CD4-positive, alpha-beta T cell treated with Interferon gamma for 1 hour (primary cell): ENCODE data around the gene TMEM115.
A peak's percentile ranks its signal among the peaks of the same experiment; 100 is the strongest.

ENCODE experiments used
- DNase-seq: peaks from one replicate; pipeline ENCODE4 v3.0.0-alpha.2; 2020

TMEM115 gene

DNA sequence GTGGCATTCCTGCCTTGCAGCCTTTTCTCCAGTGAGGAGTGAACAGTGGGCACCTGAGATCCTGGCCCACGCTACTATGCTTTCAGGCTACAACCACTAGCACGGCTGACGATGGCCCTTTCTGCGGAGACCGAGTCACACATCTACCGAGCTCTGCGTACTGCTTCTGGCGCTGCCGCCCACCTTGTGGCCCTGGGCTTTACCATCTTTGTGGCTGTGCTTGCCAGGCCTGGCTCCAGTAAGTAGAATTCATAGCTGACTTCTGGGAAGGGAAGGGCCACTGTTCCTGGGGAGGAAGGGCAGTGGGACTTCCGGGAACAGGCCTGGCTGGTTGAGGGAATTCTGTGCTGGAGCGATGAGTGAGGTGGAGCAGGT, 8.0 kb downstream of the TMEM115 start:
- DNase-seq, result no peak

DNA sequence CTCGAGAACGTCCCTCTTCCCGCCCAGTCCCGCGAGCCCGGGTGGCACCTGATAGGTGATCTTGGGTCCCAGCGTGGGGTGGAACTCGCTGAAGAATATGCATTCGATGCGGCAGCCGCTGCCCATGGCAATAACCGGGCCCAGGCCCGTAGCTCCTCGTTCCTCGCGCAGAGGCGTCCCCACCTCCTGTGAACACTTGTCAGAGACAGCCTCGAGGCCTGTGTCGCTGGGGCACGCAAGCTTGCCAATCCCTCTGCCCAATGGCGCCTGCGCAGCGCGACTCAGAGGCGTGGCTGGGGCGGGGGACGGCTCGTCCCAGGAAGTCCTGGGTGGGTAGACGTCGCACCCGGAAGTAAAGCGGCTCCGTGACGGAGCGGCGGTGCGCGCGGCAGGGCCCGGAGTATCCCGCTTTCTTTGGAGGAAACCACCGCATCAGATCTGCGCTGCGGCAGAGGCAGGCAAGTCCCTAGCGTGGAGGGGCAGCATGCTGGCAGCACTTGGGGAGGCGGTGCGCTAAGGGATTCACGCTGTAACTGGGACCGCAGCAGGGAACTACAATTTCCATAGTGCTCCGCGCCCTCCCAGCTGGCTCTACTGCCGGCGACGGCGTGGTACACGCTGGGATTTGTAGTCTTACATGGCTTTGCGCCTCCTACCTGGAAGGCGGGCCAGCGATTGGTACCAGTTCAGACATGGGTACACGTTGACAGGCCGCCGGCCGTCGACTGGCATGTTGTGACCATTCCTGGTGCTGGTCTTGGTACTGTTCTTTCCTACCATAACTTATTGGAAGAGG, 8.6 kb downstream of the TMEM115 start, which contains the start of the genes CYB561D2 and NPRL2:
Gene CYB561D2, plus strand, starts transcription at position 336 of the 796 bp plus-strand sequence. CDS start 572 bp downstream, outside the sequence.
Gene NPRL2, minus strand, starts transcription at position 249 of the 796 bp plus-strand sequence. Its CDS starts 123 bp downstream, at position 126.
- peak; percentile 98 for DNase-seq

DNA sequence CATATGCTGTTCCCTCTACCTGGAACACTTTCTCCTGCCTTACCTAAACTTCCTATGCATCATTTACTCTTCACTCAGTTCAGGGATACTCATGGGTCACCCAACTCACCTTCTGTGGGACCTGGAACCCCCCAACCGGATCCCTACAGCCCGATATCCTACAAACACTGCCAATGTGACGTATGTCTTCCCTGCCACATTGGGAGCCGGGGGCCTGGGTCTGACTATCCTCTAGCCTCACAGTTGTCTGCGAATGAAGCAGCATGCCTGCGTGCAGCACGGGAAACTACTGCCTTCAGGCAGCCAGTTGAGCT, 9.2 kb downstream of the TMEM115 start:
- no peak for DNase-seq

DNA sequence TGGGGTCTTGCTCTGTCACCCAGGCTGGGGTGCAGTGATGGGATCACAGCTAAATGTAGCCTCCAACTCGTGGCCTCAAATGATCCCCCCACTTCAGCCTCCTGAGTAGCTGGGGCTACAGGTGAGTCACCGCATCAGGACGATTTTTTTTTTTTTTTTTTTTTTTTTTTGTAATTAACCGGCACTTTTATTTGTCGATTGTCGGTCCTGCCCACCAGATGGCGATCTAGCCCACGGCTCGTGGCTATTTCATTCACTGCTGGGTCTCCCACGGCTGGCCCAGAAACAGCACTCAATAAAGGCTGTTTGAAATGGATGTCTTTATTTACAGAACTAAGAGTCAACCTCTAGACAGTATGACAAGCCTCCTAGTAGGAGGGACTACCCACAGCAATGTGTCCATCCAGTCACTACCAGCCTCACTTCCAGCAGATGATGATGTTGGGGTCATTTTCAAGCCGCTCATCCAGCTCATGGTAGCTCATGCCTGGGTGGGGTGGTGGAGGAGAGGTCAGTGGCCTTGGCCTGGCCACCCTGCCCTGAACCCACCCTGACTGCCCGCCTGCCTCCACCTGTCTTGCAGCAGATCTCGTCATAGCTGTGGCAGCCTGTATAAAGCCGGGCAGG, 12.0 kb downstream of the TMEM115 start:
- peak; percentile 82 for DNase-seq

DNA sequence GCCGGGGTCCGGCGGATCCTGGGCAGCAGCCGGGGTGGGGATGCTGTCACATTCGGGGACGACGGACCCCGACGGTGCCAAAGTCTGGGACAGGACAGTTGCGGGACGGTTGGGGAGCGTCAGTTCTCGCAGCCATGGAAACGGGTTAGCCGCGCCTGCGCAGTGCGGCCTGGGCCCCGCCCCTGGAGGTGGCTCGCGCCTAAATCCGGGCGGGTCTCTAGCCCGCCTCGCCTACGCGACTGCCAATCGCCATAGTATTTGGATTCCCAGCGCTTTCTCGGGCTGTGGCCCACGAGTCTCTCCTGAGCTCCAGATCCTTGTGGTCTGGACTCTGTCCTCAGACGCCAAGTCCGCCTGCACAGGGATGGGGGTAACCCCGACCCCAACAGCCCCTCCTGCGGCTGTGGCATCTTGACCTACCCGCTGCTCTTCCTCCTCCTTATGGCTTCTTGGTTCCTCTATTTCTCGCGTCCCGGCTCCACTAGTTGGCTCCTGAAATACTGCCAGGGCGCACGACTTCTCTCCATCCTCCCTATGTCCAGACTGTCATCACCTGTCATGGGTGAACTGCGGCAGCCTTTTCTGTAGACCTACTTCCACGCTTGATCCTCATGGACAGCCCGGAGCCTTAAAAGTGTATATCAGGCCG, 13.6 kb downstream of the TMEM115 start, which contains the start of gene ZMYND10:
Gene ZMYND10, minus strand, starts transcription at position 147 of the 649 bp plus-strand sequence. CDS start 153 bp downstream, outside the sequence.
- peak; percentile 76 for DNase-seq

DNA sequence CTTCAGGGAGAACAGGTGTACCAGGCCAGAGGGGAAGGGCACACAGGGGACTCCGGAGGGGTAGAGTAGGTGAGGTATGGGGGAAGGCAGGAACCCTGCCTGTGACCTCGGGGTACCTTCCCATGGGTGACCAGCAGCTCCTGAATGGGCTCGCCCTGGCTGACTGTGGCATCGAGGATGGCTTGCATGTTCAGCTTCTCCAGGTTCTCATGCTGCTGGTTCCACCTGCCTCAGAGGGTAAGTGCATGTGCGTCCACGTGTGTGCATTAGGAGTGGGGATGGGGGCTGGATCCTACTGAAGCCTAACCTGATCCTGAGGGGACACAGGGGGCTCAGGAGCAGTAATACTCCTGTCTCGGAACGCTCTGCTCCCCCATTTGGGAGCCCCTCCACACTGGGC, 14.3 kb downstream of the TMEM115 start:
- no peak for DNase-seq

DNA sequence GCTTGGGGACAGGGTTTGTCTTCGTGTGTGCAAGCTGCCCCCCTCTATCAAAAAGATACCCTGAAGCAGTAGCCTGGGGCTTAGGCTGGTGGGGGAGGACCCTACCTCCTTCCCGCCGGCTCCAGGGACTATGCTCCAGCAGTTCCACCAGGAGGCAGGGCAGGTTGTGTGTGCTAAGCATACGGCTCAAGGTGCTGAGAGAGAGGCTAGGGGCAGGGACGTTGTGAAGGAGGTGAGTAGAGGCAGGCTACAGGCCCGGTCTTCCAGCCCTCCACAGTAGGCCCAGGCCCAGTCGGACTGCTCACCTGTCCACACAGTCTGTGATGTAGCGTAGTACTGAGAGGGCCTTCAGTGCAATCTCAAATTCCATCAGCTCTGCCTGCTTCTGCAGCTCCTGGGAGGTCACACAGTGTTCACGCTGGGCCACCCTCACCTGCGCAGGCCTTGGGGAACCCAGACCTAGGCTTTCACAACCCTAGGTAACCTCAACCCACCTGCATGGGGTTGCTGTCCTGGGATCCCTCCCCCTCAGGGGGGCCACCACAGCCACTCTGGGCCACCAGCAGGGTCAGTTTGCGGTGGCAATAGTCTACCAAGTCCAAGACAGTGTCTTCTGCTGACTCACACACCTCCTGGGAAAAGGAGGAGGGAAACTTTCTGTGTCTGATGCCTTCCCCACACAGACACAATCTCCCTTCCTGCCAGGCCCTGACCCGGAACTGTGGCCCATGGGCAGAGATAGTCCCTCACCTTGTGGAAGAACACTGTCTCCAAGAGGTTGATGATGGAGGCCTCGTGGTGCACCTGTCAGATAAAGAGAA, 16.3 kb downstream of the TMEM115 start:
- no peak for DNase-seq

DNA sequence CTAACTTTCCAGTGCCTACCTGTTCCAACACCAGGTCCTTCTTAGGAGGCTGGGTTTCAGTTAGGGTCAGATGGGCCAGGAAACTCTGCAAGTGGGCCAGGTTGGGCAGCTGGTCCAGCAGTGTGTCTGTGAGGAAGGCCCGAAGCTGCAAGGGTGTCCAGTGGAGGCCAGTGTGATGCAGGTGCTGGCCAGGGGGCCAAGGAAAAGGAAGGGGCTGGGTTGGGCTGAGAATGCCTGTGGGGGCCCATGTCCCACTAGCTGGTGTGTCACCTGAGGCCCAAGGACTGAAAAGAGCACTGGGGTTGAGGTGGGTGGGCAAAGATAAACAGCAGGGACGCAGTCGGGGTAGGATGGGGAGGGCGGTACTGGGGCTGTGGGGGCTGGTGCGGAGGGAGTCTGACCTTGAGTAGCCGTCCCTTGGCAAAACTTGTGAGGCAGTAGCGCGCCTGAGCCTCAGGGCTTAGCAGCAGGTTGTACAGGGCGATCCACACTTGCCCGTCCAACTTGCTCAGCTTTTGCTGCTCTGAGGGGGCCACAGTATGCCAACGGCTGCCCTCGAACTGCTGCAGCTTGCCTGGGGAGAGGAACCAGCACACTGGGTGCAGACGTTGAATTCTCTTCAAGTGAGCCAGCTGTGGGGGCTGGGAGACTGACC, 17.2 kb downstream of the TMEM115 start:
- DNase-seq, result no peak

DNA sequence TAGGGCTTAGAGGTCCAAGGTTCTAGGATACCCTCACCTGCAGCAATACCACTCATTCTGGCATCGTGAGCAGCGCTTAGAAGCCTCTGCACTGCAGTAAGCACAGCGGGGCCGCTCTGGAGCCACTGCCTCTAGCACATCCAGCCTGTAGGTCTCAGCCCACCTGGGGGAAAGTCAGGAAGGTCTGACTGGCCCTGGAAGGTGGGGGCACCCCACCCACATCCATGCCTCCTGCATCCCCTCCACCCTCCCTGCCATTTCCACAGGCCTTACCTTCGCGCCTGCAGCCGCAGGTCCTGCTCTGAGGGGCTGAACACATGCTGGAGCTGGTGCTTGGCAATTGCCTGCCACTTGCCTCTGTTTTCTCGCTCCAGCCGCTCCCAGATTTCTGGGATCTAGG, 17.8 kb downstream of the TMEM115 start:
- DNase-seq, result no peak

DNA sequence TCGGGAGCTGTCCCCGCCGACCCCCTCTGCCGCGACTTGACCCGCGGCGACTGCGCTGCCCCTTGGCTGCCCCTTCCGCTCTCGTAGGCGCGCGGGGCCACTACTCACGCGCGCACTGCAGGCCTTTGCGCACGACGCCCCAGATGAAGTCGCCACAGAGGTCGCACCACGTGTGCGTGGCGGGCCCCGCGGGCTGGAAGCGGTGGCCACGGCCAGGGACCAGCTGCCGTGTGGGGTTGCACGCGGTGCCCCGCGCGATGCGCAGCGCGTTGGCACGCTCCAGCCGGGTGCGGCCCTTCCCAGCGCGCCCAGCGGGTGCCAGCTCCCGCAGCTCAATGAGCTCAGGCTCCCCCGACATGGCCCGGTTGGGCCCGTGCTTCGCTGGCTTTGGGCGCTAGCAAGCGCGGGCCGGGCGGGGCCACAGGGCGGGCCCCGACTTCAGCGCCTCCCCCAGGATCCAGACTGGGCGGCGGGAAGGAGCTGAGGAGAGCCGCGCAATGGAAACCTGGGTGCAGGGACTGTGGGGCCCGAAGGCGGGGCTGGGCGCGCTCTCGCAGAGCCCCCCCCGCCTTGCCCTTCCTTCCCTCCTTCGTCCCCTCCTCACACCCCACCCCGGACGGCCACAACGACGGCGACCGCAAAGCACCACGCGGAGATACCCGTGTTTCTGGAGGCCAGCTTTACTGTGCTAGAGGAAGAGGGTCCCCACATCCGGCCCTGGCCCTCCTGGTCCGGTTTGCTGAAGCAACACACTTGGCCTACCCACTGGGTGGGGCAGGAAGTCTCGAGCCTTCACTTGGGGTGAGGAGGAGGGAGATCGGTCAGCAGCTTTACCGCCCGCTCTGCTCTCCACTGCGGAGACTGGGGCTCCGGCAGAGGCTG, 18.6 kb downstream of the TMEM115 start, which contains the start of gene RASSF1:
Gene RASSF1, minus strand, starts transcription at position 389 of the 882 bp plus-strand sequence. Its CDS starts 31 bp downstream, at position 358.
- peak; percentile 70 for DNase-seq

DNA sequence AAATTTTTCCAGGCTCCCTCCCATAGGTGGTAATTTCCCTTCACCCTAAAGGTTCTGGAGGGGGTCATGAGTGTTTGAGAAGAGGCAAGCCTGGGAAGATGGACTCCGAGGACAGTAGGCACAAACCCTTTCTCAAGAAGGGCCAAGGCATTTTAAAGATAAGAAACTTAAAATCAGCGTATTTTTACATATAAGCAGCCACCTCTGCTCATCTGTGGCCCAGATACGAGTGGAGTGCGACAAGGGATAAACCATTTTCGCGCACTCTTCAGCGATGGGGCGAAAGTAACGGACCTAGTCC, 19.2 kb downstream of the TMEM115 start:
- DNase-seq, result no peak

DNA sequence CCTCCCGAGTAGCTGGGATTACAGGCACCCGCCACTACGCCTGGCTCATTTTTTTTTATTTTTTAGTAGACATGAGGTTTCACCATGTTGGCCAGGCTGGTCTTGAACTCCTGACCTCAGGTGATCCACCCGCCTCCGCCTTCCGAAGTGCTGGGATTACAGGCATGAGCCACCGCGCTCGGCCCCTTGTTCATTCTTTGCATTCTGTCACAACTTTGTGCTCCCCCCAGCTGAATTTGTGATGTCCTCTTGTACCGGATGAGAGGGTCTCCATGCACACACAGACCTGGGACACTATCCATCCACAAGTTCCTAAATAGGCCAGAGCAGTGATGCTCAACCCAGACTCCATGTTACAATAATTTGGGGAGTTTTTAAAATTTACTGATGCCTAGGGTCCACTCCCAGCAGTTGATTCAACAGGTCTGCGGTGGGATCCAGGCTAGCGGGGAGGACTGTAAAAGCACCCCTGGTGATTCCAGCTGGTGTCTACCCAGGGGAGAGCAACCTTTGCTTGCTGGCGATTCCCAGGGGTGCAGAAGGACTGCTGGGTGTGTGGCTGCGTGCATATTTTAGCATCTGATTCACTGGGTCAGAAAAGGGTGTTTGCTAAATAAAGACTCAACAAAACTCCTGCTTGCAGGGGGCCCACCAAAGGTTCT, 19.7 kb downstream of the TMEM115 start:
- no peak for DNase-seq

DNA sequence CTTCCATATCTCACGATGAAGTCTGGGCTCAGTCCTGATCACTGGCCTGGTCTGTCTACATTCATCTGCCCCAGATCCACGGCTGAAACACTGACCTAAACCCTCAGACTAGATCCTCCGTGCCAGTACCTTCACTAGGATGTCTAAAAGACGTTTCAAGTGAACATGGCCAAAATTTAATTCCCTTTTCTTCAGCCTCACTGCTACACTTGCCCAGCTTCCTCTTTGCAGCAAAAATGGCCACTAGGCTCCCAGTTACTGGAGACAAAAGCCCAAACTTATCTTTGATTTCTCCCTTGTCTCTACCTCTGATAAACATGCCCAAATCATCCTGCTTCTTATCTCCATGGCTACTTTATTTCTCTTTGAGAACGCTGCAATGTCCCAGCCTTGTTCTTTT, 20.4 kb downstream of the TMEM115 start:
- no peak for DNase-seq

DNA sequence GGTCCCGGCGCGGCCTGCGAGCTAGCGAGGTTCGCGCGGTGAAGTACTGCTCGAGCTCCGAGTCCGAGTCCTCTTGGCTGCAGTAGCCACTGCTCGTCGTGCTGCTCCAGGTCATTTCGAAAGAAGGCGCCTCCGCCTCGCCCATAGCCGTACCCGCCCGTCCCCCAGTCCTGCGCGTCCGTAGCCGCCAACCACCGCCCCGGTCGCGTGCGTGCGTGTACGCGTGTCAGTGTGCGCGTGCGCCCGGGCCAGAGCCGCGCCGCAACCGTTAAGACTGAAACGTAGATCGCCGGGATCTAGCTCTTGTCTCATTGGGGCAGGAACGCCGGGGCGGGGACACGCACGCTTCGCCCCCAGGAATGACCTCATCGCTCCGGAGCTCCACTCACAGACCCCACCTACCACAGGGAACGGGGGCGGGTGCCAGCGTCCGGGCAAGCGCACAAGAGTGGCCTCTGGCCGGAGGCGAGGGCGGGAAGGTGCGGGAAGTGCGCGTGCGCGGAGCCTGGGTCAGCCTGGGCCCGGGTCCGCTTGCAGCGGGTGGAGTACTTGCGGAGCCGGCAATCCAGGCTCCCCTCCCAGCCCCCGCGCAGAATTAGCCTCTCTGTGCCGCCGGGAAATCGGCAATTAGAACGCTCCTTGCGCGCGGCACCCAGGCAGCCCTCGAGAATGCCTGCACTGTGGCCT, 22.0 kb downstream of the TMEM115 start:
- DNase-seq, result peak; percentile 97

DNA sequence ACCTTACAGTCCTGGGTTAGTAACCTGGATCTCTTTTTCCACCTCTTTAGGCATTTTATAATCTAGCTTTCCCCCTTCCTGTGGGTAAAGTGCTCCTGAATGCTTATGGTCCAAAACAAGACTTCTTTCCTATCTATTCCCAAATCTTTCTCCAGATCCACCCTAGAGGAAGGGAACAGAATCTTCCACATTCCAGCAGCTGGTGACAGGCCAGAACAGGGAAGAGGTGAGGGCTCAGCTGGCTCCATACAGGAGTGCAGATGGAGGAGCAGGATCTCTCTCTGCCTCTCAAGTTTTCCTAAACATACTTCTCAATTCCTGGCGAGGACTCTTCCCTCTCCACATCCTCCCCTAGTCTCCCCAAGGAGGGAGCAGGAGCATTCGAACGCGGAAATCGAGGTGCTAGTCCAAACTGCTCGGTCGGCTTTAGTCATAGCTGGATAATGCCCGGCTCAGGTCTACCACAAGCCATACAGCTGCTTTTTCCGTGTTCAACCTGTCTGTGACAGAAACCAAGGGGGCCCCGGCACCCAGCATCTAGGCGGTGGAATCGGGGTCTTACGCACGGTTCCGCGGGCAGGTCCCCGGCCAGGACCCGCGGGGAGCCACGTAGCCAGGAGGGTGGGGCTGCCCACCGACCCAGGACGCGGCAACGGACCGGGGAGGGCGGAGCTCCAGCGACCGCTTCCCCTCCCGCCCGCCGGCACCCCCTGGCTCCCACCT, 22.7 kb downstream of the TMEM115 start:
- no peak for DNase-seq

DNA sequence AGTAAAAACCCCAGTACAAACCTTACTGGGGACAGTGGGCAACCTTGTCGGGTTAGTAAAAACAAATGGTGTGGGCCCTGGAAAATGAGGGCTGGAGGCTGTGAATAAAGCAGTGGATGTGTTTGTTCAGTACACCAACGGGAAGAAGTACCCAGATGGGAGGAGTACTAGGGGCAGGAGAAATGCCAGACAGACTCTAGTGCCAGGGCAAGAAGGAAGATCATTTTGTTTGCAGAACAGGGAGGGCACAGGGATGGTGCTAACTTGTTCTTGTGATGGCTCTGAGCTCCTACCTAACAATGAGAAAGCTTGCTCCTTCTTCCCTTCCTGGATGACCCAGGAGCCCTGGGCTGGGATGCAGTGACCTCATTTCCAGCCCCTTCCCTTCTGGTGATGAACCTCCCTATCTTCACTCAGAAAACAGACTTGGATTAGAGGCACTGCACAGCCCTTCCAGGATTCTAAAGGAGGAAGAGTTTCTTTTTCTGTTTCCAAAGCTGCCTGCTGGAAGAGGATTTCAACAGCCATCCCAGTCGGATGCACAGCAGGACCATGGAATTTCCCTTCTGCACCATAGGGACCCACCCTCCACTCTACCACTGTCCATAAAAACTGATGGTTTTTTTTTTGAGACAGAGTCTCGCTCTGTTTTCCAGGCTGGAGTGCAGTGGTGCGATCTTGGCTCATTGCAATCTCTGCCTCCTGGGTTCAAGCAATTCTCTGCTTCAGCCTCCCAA, 24.8 kb downstream of the TMEM115 start:
- no peak for DNase-seq

DNA sequence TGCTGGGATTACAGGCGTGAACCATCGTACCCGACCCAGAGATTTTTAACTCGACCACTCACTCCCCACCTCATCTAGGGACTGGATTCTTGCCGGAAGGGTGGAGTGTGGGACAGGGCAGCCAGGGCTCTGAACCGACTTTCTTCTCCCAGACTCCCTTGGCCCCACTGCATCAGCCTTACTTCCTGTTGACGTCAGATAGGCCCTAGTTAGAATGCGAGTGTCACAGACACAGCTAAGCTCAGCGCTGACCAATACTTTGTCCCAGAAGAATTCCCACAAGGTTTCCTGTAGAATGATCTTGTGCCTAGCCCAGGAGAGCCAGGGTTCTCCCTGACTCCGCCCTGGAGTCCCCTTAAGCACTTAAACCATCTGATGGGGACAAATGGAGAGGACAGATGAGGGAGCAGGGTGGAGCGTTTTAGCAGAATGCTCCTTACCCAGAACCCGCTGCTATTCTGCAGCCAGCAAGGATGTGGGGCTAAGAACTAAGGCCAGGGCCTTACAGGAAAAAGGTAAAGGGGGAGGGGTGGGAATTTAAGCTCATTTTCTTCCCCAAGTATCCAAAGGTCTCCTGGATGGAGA, 25.5 kb downstream of the TMEM115 start:
- no peak for DNase-seq

DNA sequence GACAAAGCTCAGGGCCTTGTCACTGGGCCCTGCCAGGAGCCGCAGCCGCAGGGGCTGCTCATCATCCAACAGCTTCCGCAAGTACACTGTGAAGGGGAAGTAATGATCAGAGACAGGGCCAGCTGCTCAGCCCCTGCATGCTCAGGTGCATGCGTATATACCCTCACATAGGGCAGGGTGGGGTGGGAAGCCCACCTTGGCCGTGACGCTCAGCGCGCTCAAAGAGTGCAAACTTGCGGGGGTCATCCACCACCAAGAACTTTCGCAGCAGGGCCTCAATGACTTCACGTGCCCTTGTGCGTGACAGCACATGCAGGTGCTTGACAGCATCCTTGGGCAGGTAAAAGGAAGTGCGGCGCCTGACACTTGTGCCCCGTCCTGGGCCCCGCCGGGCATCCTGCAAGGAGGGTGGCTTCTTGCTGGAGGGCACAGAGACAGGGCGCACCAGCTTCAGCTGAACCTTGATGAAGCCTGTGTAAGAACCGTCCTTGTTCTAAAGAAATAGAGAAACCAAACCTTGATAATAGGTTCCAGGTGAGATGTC, 27.9 kb downstream of the TMEM115 start:
- no peak for DNase-seq
